Measurements from ENCODE around the gene CAP1. TPM values are rescaled to one million over a fixed set of nuclear protein-coding genes. Genes with fewer than 3 reads are reported as not detected.
"Not testable (repeated sequence)": the region's sequence is repeated elsewhere in the genome, so short reads cannot be mapped to it uniquely, and the experiment has no call there.

CAP1 gene
- total RNA-seq (2014; rRNA removed; shearing (Covaris generic)): 331 and 642 TPM in 2 replicates

- Histone ChIP-seq H3K36me3 (peaks cover 44% of the 10 kb centered on the region), H3K4me1 (replicated peaks) (peaks cover 43% of the 10 kb centered on the region), H3K4me3 (peak within 1 kb of the TSS; percentile 83), H3K9me3 (replicated peaks) (no peaks in the 10 kb centered on the region), H3K27ac (peak within 1 kb of the TSS; percentile 98), H3K27me3 (replicated peaks) (no peaks in the 10 kb centered on the region)
- peak; percentile 99 to 100 for DNase-seq (ENCODE audit: low read depth in 1 of 2, low spot score in 2 of 2)
Observed at GRCh38 chr1:40040511-40041465, at the start of gene CAP1. TSS of gene CAP1 (plus strand) at chr1:40040729. CDS start at chr1:40059347, 18,618 bp downstream.

GRCh38 chr1:39992234-39992633 lies 48.3 kb upstream of the CAP1 start:
- Histone ChIP-seq H3K9me3 (replicated peaks) (no peaks in the 10 kb centered on the region), H3K4me1 (replicated peaks) (peaks cover 29% of the 10 kb centered on the region), H3K4me3 (no peak overlapping the region), H3K27me3 (replicated peaks) (no peaks in the 10 kb centered on the region), H3K36me3 (no peaks in the 10 kb centered on the region), H3K27ac (no peak overlapping the region)
- DNase-seq (ENCODE audit: low read depth in 1 of 2, low spot score in 2 of 2): no peak

- Histone ChIP-seq H3K4me1 (replicated peaks) (peaks cover 28% of the 10 kb centered on the region), H3K36me3 (no peaks in the 10 kb centered on the region), H3K9me3 (replicated peaks) (no peaks in the 10 kb centered on the region), H3K27me3 (replicated peaks) (no peaks in the 10 kb centered on the region), H3K27ac (no peak overlapping the region), H3K4me3 (no peak overlapping the region)
- DNase-seq (ENCODE audit: low read depth in 1 of 2, low spot score in 2 of 2): no peak
Observed at GRCh38 chr1:39992888-39993287, 47.6 kb upstream of the CAP1 start.

- H3K9me3 ChIP-seq (replicated peaks): no peaks in the 10 kb centered on the region
- no peaks in the 10 kb centered on the region for H3K4me1 ChIP-seq (replicated peaks)
- no peaks in the 10 kb centered on the region for H3K27me3 ChIP-seq (replicated peaks)
- H3K27ac ChIP-seq: no peak overlapping the region
- H3K4me3 ChIP-seq: no peak overlapping the region
- no peaks in the 10 kb centered on the region for H3K36me3 ChIP-seq
- no peak for DNase-seq (ENCODE audit: low read depth in 1 of 2, low spot score in 2 of 2)
Observed at GRCh38 chr1:39995973-39996393, 44.5 kb upstream of the CAP1 start.

GRCh38 chr1:39996396-39997004 lies 44.0 kb upstream of the CAP1 start:
- Histone ChIP-seq H3K36me3 (no peaks in the 10 kb centered on the region), H3K9me3 (replicated peaks) (no peaks in the 10 kb centered on the region), H3K27ac (no peak overlapping the region), H3K27me3 (replicated peaks) (no peaks in the 10 kb centered on the region), H3K4me3 (no peak overlapping the region), H3K4me1 (replicated peaks) (no peaks in the 10 kb centered on the region)
- no peak for DNase-seq (ENCODE audit: low read depth in 1 of 2, low spot score in 2 of 2)

GRCh38 chr1:40001456-40001855 lies 39.1 kb upstream of the CAP1 start:
- Histone ChIP-seq H3K27ac (no peak overlapping the region), H3K9me3 (replicated peaks) (peaks cover 5% of the 10 kb centered on the region; the same call in 1 of the 2 replicates), H3K36me3 (no peaks in the 10 kb centered on the region), H3K27me3 (replicated peaks) (0 out of 2 replicates have a peak, but pooled peaks cover 4% of the 10 kb centered on the region), H3K4me3 (no peak overlapping the region), H3K4me1 (replicated peaks) (no peaks in the 10 kb centered on the region)
- DNase-seq (ENCODE audit: low read depth in 1 of 2, low spot score in 2 of 2): no peak

- no peaks in the 10 kb centered on the region for H3K4me1 ChIP-seq (replicated peaks)
- no peak overlapping the region for H3K4me3 ChIP-seq
- no peaks in the 10 kb centered on the region for H3K36me3 ChIP-seq
- H3K9me3 ChIP-seq (replicated peaks): peaks cover 5% of the 10 kb centered on the region; the same call in 1 of the 2 replicates
- H3K27ac ChIP-seq: no peak overlapping the region
- 0 out of 2 replicates have a peak, but pooled peaks cover 4% of the 10 kb centered on the region for H3K27me3 ChIP-seq (replicated peaks)
- DNase-seq (ENCODE audit: low read depth in 1 of 2, low spot score in 2 of 2): no peak
Observed at GRCh38 chr1:40003156-40004093, 37.1 kb upstream of the CAP1 start.

GRCh38 chr1:40004857-40005256 lies 35.7 kb upstream of the CAP1 start:
- Histone ChIP-seq H3K27me3 (replicated peaks) (0 out of 2 replicates have a peak, but pooled peaks cover 4% of the 10 kb centered on the region), H3K4me1 (replicated peaks) (no peaks in the 10 kb centered on the region), H3K27ac (no peak overlapping the region), H3K4me3 (no peak overlapping the region), H3K36me3 (no peaks in the 10 kb centered on the region), H3K9me3 (replicated peaks) (peaks cover 5% of the 10 kb centered on the region; the same call in 1 of the 2 replicates)
- no peak for DNase-seq (ENCODE audit: low read depth in 1 of 2, low spot score in 2 of 2)

GRCh38 chr1:40007481-40008034 lies 33.0 kb upstream of the CAP1 start:
- H3K27me3 ChIP-seq (replicated peaks); H3K4me1 ChIP-seq (replicated peaks); H3K36me3 ChIP-seq; H3K4me3 ChIP-seq; DNase-seq (ENCODE audit: low read depth in 1 of 2, low spot score in 2 of 2); H3K9me3 ChIP-seq (replicated peaks); H3K27ac ChIP-seq: not testable (repeated sequence)

- H3K27ac ChIP-seq: no peak overlapping the region
- no peak overlapping the region for H3K4me3 ChIP-seq
Observed at GRCh38 chr1:40011198-40011597, 29.3 kb upstream of the CAP1 start.

GRCh38 chr1:40014253-40014706 lies 26.2 kb upstream of the CAP1 start:
- Histone ChIP-seq H3K27ac (no peak overlapping the region), H3K36me3 (no peaks in the 10 kb centered on the region), H3K27me3 (replicated peaks) (no peaks in the 10 kb centered on the region), H3K9me3 (replicated peaks) (0 out of 2 replicates have a peak, but pooled peaks cover 2% of the 10 kb centered on the region), H3K4me1 (replicated peaks) (peaks cover 19% of the 10 kb centered on the region), H3K4me3 (no peak overlapping the region)
- no peak for DNase-seq (ENCODE audit: low read depth in 1 of 2, low spot score in 2 of 2)

More at GRCh38 chr1:40011198-40011597, 29.3 kb upstream of the CAP1 start:
- Histone ChIP-seq H3K4me1 (replicated peaks) (peaks cover 19% of the 10 kb centered on the region), H3K9me3 (replicated peaks) (peaks cover 3% of the 10 kb centered on the region; the same call in 1 of the 2 replicates), H3K36me3 (no peaks in the 10 kb centered on the region), H3K27me3 (replicated peaks) (0 out of 2 replicates have a peak, but pooled peaks cover under 1% of the 10 kb centered on the region)
- DNase-seq (ENCODE audit: low read depth in 1 of 2, low spot score in 2 of 2): no peak

- 0 out of 2 replicates have a peak, but pooled peaks cover 2% of the 10 kb centered on the region for H3K9me3 ChIP-seq (replicated peaks)
- no peak overlapping the region for H3K4me3 ChIP-seq
- H3K4me1 ChIP-seq (replicated peaks): peaks cover 19% of the 10 kb centered on the region
Observed at GRCh38 chr1:40014812-40015594, 25.5 kb upstream of the CAP1 start.

More at GRCh38 chr1:40014812-40015594, 25.5 kb upstream of the CAP1 start:
- peak overlapping the region; percentile 40 for H3K27ac ChIP-seq
- H3K27me3 ChIP-seq (replicated peaks): no peaks in the 10 kb centered on the region
- DNase-seq (ENCODE audit: low read depth in 1 of 2, low spot score in 2 of 2): peak; percentile 58 to 64
- no peaks in the 10 kb centered on the region for H3K36me3 ChIP-seq
